Stimulated activated CD4-positive, alpha-beta T cell treated with anti-CD3 and anti-CD28 coated beads, Interleukin-1b, Interleukin-23, amount 100 ng/mL, for 1 hour (primary cell): ENCODE results near the gene TRIM16.
"Not testable (repeated sequence)": the region's sequence is repeated elsewhere in the genome, so short reads cannot be mapped to it uniquely, and the experiment has no call there.

Experiments
- DNase-seq, 2 donors: peaks; one replicate each; pipeline ENCODE4 v3.0.0-alpha.2; 2020; ENCODE audit warnings: low read depth in 2 of 2

TRIM16 gene

DNA sequence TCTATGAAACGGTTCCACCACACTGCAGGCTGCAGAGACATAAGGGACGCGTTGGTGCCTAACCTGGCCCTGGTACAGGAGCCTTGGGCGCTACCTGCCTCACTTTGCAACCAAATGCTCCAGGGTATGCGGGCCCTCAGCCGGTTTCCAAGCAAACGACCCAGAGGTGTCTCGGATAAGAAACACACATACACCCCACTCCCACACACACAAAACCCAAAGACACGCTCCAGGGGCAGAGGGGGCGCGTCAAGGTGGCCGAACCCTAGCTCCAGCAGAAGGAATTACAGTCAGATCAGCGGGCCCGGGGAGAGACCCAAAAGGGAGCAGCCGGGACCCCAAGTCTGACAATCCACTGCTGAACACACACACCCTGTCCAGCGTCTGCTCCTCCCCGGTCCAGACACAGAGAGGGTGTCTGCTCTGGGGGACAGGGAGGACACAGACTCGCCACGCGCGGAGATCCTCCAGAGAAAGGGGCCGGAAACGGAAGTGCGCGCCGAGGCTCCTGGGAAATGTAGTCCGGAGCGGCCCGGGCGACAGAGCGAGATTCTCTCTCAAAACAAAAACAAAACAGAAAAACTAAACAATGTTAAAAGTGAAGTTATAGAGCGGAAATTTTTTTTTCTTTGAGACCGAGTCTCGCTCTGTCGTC, at the start of gene TRIM16:
Gene TRIM16, minus strand, starts transcription at position 488 of the 655 bp plus-strand sequence. CDS start 32,702 bp downstream, outside the sequence.
- peak; percentile 22 to 63 for DNase-seq

DNA sequence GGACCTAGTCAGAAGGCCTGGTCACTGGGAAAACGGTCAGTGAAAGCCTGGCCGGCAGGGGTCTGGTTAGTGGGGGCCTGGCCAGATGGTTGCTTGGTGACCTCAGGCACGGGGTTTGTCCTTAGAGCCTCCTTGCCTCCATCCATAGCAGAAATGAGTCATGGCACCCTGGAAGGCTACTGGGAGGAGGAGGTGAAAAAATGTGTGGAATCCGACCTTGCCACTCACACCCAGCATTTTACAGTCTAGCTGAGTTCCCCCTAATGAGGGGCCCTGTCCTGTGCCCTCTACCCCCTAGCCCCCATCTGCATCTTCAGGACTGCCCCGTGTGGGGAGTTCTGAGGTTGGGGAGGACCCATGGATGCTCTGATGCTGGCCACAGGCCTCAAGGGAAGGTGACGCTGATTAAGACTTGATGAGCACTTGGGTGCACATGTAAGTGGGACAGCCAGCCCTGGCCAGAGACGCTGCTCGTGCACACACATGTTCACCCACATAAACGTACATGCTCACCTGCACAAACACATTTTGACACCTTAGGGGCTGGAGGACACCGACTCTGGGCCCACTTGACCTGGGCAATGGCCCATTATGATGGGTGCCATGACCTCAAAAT, 49.2 kb upstream of the TRIM16 start:
- not testable (repeated sequence) for DNase-seq

DNA sequence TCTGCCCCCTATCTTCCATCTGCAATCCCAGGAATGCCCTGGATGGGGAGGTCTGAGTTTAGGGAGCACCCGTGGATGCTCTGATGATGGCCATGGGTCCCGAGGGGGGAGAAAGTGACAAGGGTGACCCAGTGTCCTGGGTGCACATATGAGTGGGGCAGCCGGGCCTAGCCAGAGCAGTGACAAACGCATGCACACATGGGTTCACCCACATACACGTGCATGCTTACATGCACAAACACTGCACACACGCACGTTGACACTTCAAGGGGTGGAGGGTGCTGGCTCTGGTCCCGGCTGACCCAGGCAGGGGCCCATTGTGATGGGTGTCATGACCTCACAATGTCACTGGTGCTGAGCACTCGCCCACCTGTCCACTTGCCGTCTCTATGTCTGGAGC, 47.8 kb upstream of the TRIM16 start, which contains the start of gene TBC1D26:
Gene TBC1D26, plus strand, starts transcription at position 384 of the 400 bp plus-strand sequence. CDS start 3,066 bp downstream, outside the sequence.
- DNase-seq: not testable (repeated sequence)

DNA sequence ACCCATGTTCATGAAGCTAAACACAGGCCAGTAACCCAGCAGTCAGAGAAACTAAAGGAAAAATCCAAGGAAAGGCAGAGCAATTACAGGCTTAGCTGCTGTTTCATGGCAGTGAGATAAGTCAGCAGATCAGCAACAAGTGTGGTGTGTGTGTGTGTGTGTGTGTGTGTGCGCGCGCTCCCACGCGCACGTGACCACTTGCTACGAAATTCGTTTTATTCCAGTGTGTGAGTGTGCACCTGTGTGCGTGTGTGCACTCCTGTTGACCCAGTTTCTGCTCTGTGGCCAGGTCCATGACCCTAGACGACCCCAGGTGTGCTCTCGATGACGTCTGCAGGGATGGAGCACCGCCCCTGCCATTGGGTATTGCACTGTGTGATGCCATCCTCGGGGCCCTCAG, 46.4 kb upstream of the TRIM16 start:
- DNase-seq: not testable (repeated sequence)

DNA sequence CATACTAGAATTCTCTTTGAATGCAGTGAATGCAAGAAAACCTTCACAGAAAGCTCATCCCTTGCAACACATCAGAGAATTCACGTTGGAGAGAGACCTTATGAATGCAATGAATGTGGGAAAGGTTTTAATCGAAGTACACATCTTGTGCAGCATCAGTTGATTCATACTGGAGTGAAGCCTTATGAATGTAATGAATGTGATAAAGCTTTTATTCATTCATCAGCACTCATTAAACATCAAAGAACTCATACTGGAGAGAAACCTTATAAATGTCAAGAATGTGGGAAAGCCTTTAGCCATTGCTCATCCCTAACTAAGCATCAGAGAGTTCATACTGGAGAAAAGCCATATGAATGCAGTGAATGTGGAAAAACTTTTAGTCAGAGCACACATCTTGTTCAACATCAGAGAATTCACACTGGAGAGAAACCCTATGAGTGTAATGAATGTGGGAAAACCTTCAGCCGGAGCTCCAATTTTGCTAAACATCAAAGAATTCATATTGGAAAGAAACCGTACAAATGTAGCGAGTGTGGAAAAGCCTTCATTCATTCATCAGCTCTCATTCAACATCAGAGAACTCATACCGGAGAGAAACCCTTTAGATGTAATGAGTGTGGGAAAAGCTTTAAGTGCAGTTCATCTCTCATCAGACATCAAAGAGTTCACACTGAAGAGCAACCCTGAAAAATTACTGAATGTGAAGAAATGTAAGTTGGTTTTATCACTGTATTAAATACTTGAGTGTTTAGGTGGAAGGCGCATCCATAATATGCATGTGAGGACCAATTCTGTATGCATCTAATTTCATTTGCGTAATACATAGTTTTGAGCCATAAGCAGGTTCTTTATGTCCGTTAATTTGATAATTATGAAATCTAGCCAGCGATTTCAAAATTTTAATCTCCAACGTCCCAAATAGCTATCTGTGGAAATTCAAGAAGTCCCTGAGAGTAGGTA, 32.8 kb upstream of the TRIM16 start:
- DNase-seq: not testable (repeated sequence)

DNA sequence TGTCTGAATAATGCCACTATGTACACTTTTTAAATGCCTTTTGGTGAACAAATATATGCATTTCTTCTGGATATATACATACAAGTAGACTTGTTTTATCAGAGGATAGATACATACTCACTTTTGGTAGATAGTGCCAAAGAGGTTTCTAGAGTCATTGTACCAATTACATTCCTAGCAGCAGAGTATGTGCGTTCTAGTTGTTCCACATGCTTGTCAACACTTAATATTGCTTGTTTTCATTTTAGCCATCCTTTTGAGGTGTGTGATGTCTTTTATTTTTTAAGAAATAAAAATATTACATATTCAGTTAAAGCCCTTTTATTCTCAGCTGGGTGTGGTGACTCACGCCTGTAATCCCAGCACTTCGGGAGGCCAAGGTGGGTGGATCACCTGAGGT, 24.8 kb upstream of the TRIM16 start:
- DNase-seq: not testable (repeated sequence)

- not testable (repeated sequence) for DNase-seq
Observed at GRCh38 chr17:15704813-15705212, 20.7 kb upstream of the TRIM16 start.

GRCh38 chr17:15704239-15704638, 20.1 kb upstream of the TRIM16 start:
- DNase-seq: not testable (repeated sequence)

GRCh38 chr17:15699937-15700336, 15.8 kb upstream of the TRIM16 start:
- not testable (repeated sequence) for DNase-seq

GRCh38 chr17:15699413-15699924, 15.4 kb upstream of the TRIM16 start, which contains the start of gene ZNF286A:
Gene ZNF286A, plus strand, starts transcription at chr17:15699752. Its CDS starts 578 bp downstream, at chr17:15700330.
- peak; percentile 85 to 90 for DNase-seq

DNA sequence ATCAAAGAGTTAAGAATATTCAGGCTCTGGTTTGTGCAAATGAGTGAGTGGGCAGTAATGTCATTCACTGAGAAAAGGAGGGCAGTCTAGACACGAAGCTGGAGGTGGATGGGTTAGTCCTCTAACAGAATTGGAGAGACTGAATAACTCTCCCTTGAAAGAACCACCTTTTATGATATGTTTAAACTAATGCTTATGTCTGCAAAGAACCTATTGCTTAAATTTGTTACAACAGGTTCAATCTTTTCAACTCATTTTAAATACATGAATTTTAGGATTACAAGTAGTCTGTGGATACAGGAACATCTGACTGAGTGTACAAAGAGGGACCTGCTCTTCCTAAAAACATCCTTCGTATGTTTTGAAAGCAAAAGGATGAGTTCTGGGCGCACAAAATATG, 14.9 kb upstream of the TRIM16 start:
- not testable (repeated sequence) for DNase-seq

- DNase-seq: not testable (repeated sequence)
Observed at GRCh38 chr17:15687494-15687893, 3.4 kb upstream of the TRIM16 start.

GRCh38 chr17:15683135-15683534, 976 bp downstream of the TRIM16 start:
- not testable (repeated sequence) for DNase-seq

- not testable (repeated sequence) for DNase-seq
Observed at GRCh38 chr17:15675991-15676390, 8.1 kb downstream of the TRIM16 start.

GRCh38 chr17:15674640-15675039, 9.5 kb downstream of the TRIM16 start:
- not testable (repeated sequence) for DNase-seq

GRCh38 chr17:15669526-15669925, 14.6 kb downstream of the TRIM16 start:
- DNase-seq: not testable (repeated sequence)

DNA sequence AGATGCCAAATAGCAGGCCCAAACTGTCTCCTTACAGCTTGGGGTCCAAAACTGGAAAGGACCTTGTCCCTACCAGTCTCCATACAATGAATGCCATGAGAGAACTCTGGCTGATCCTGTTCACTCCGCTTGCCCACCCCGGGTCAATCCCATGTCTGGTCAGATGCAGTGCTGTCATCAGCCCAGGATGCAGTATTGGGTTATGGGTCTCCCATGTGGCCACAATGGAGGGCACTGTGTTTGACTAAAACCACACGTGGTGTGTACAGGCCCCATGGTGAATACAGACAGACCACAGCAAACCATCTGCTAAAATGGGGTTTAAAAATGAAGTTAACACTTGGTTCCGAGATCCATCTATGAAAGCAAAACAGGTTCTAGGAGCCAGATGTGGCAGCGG, 20.4 kb downstream of the TRIM16 start:
- DNase-seq: no peak

GRCh38 chr17:15663176-15663575, 20.9 kb downstream of the TRIM16 start:
- DNase-seq: no peak

GRCh38 chr17:15662681-15663080, 21.4 kb downstream of the TRIM16 start:
- no peak for DNase-seq

DNA sequence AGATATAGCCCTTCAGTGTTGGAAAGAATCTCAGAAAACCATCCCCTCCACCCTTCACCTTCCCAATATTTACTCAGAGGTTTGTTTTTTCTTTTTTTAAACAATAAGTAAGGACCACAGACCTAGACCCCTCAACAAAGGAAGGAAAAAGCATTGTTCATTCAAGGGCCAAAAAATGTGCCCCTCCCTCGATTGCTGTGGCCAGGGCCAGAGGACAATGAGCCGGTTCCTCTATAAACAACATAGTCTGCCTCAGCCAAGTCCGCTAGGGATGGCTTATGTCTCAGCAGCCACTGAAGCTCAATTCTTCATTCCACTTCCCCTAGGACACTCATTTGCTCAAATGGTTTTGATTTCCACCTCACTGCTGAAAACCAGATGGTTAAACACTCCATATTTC, 24.0 kb downstream of the TRIM16 start:
- no peak for DNase-seq

DNA sequence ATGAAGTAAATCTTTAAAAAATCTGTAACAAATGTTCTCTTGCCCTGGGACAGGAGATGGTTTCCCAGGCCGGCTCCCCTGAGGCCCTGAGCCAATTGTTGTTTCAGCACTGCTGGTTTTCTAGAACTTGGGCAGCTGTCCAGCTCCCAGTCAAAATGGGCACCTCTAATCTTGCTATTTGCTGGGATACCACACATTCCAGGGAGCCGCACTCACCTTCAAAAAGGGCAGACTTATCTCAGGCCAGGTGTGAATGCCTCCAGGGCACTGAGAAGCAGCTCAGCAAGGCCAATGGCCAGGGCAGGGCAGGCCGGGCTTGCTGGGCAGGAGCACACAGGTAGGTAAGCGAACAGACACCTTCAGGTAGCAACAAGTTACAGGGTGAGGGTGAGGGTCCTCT, 24.4 kb downstream of the TRIM16 start:
- no peak for DNase-seq

DNA sequence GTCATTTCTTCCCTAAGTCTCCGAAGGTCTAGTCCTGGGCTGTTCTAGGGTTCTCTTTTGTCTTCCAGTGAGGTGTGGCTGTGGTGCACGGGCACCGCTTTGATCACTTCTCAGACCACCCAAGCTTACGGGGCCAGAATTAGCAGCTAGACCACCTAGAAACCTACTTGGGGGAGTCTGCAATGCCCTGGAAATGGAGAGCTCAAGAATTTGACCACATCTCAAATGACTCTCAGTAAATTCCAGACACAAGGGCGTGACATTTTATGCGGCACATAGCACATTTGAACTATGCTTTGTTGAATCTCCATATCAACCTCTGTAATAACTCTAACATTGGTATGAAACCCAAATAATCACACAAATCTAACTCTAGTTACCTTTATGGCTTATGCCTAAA, 24.9 kb downstream of the TRIM16 start:
- DNase-seq: no peak
